Measurements from ENCODE around the gene ING3.

DNA sequence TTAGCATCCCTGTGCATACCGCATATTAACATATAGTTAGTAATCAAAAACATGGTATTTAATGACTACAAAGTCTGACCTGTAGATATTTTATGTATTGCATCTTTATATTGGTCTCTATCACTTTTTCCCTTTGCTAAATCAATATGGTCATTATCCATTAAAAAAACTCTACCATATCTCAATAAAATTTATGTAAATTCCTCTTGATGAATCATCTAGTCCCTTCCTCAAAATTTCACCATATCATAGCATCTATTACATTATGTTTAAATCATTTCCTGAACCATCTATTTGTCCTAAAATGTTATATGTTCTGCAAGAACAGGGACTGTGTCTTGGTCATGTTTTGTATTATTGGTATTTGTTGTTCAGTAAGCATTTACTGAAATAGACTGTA lies 7.7 kb upstream of the ING3 start:
- TF ChIP-seq MYC (IDR thresholded peaks at IDR 0.05; ENCODE audit: low read depth, low read length) (no peak), MYC (CRISPR knock-in tag; IDR thresholded peaks at IDR 0.05; ENCODE audit: borderline replicate concordance, low read depth) (no peak), GABPA (tag; conservative IDR thresholded peaks at IDR 0.05; ENCODE audit: low read depth) (no peak), JUNB (CRISPR knock-in tag; conservative IDR thresholded peaks at IDR 0.05) (no peak), JUND (IDR thresholded peaks at IDR 0.05; ENCODE audit: borderline replicate concordance, low read depth, low read length) (no peak), JUND (tag; IDR thresholded peaks at IDR 0.05; ENCODE audit: borderline replicate concordance, low read depth, low read length) (no peak), ETV6 (IDR thresholded peaks at IDR 0.05; ENCODE audit: borderline replicate concordance in 1 of 2, low read depth in 2 of 2, low read length in 1 of 2) (no peak), ETV6 (CRISPR knock-in tag; IDR thresholded peaks at IDR 0.05; ENCODE audit: borderline replicate concordance) (no peak), ZNF274 (IDR thresholded peaks at IDR 0.05; ENCODE audit: borderline replicate concordance, low read depth, low read length) (no peak)
- TF ChIP-seq, protein P1, sequence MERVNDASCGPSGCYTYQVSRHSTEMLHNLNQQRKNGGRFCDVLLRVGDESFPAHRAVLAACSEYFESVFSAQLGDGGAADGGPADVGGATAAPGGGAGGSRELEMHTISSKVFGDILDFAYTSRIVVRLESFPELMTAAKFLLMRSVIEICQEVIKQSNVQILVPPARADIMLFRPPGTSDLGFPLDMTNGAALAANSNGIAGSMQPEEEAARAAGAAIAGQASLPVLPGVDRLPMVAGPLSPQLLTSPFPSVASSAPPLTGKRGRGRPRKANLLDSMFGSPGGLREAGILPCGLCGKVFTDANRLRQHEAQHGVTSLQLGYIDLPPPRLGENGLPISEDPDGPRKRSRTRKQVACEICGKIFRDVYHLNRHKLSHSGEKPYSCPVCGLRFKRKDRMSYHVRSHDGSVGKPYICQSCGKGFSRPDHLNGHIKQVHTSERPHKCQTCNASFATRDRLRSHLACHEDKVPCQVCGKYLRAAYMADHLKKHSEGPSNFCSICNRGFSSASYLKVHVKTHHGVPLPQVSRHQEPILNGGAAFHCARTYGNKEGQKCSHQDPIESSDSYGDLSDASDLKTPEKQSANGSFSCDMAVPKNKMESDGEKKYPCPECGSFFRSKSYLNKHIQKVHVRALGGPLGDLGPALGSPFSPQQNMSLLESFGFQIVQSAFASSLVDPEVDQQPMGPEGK (CRISPR knock-in tag; IDR thresholded peaks at IDR 0.05; ENCODE audit: borderline replicate concordance): no peak
- TF ChIP-seq, protein P2, sequence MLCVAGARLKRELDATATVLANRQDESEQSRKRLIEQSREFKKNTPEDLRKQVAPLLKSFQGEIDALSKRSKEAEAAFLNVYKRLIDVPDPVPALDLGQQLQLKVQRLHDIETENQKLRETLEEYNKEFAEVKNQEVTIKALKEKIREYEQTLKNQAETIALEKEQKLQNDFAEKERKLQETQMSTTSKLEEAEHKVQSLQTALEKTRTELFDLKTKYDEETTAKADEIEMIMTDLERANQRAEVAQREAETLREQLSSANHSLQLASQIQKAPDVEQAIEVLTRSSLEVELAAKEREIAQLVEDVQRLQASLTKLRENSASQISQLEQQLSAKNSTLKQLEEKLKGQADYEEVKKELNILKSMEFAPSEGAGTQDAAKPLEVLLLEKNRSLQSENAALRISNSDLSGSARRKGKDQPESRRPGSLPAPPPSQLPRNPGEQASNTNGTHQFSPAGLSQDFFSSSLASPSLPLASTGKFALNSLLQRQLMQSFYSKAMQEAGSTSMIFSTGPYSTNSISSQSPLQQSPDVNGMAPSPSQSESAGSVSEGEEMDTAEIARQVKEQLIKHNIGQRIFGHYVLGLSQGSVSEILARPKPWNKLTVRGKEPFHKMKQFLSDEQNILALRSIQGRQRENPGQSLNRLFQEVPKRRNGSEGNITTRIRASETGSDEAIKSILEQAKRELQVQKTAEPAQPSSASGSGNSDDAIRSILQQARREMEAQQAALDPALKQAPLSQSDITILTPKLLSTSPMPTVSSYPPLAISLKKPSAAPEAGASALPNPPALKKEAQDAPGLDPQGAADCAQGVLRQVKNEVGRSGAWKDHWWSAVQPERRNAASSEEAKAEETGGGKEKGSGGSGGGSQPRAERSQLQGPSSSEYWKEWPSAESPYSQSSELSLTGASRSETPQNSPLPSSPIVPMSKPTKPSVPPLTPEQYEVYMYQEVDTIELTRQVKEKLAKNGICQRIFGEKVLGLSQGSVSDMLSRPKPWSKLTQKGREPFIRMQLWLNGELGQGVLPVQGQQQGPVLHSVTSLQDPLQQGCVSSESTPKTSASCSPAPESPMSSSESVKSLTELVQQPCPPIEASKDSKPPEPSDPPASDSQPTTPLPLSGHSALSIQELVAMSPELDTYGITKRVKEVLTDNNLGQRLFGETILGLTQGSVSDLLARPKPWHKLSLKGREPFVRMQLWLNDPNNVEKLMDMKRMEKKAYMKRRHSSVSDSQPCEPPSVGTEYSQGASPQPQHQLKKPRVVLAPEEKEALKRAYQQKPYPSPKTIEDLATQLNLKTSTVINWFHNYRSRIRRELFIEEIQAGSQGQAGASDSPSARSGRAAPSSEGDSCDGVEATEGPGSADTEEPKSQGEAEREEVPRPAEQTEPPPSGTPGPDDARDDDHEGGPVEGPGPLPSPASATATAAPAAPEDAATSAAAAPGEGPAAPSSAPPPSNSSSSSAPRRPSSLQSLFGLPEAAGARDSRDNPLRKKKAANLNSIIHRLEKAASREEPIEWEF (CRISPR knock-in tag; IDR thresholded peaks at IDR 0.05): no peak
- TF ChIP-seq, protein P3, sequence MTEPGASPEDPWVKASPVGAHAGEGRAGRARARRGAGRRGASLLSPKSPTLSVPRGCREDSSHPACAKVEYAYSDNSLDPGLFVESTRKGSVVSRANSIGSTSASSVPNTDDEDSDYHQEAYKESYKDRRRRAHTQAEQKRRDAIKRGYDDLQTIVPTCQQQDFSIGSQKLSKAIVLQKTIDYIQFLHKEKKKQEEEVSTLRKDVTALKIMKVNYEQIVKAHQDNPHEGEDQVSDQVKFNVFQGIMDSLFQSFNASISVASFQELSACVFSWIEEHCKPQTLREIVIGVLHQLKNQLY (CRISPR knock-in tag; conservative IDR thresholded peaks at IDR 0.05): no peak
